ENCODE measurements around the gene KRTAP12-1.
"Not testable (repeated sequence)": the region's sequence is repeated elsewhere in the genome, so short reads cannot be mapped to it uniquely, and the experiment has no call there.

The KRTAP12-1 gene

GRCh38 chr21:44686843-44687561 is 5.0 kb upstream of the KRTAP12-1 start:
- Histone ChIP-seq H3K4me3 (replicated peaks; ENCODE audit: insufficient read depth, low read length) (no peak overlapping the region), H3K27ac (replicated peaks) (no peak overlapping the region), H3K27me3 (ENCODE audit: insufficient read depth, poor library complexity, severe bottlenecking) (no peaks in the 10 kb centered on the region)
- TF ChIP-seq SPI1 (IDR thresholded peaks at IDR 0.05; ENCODE audit: borderline replicate concordance, low read depth) (no peak), REST (IDR thresholded peaks at IDR 0.05; ENCODE audit: insufficient replicate concordance, low read depth) (no peak), POLR2AphosphoS5 (IDR thresholded peaks at IDR 0.05; ENCODE audit: low read depth) (no peak), GABPA (IDR thresholded peaks at IDR 0.05; ENCODE audit: low read depth) (no peak)
- TF ChIP-seq, protein P1, sequence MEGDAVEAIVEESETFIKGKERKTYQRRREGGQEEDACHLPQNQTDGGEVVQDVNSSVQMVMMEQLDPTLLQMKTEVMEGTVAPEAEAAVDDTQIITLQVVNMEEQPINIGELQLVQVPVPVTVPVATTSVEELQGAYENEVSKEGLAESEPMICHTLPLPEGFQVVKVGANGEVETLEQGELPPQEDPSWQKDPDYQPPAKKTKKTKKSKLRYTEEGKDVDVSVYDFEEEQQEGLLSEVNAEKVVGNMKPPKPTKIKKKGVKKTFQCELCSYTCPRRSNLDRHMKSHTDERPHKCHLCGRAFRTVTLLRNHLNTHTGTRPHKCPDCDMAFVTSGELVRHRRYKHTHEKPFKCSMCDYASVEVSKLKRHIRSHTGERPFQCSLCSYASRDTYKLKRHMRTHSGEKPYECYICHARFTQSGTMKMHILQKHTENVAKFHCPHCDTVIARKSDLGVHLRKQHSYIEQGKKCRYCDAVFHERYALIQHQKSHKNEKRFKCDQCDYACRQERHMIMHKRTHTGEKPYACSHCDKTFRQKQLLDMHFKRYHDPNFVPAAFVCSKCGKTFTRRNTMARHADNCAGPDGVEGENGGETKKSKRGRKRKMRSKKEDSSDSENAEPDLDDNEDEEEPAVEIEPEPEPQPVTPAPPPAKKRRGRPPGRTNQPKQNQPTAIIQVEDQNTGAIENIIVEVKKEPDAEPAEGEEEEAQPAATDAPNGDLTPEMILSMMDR (IDR thresholded peaks at IDR 0.05; ENCODE audit: insufficient read depth, low read length) = no peak
- no peak for DNase-seq (ENCODE audit: low read depth in 1 of 2, low spot score in 1 of 2)

- Histone ChIP-seq H3K27ac (replicated peaks) (no peak overlapping the region), H3K4me3 (replicated peaks; ENCODE audit: insufficient read depth, low read length) (no peak overlapping the region), H3K27me3 (ENCODE audit: insufficient read depth, poor library complexity, severe bottlenecking) (no peaks in the 10 kb centered on the region)
- TF ChIP-seq REST (IDR thresholded peaks at IDR 0.05; ENCODE audit: insufficient replicate concordance, low read depth) (no peak), SPI1 (IDR thresholded peaks at IDR 0.05; ENCODE audit: borderline replicate concordance, low read depth) (no peak), POLR2AphosphoS5 (IDR thresholded peaks at IDR 0.05; ENCODE audit: low read depth) (no peak), GABPA (IDR thresholded peaks at IDR 0.05; ENCODE audit: low read depth) (no peak)
- TF ChIP-seq, protein P1 (IDR thresholded peaks at IDR 0.05; ENCODE audit: insufficient read depth, low read length) = no peak
- no peak for DNase-seq (ENCODE audit: low read depth in 1 of 2, low spot score in 1 of 2)
Observed at GRCh38 chr21:44686000-44686781, 4.2 kb upstream of the KRTAP12-1 start.

GRCh38 chr21:44685050-44685449 is 3.1 kb upstream of the KRTAP12-1 start:
- not testable (repeated sequence) for H3K27ac ChIP-seq (replicated peaks); H3K27me3 ChIP-seq (ENCODE audit: insufficient read depth, poor library complexity, severe bottlenecking); DNase-seq (ENCODE audit: low read depth in 1 of 2, low spot score in 1 of 2); H3K4me3 ChIP-seq (replicated peaks; ENCODE audit: insufficient read depth, low read length)

- DNase-seq (ENCODE audit: low read depth in 1 of 2, low spot score in 1 of 2) = no peak
- Histone ChIP-seq H3K4me3 (replicated peaks; ENCODE audit: insufficient read depth, low read length) (no peak overlapping the region), H3K27me3 (ENCODE audit: insufficient read depth, poor library complexity, severe bottlenecking) (no peaks in the 10 kb centered on the region), H3K27ac (replicated peaks) (no peak overlapping the region)
- TF ChIP-seq REST (IDR thresholded peaks at IDR 0.05; ENCODE audit: insufficient replicate concordance, low read depth) (no peak), GABPA (IDR thresholded peaks at IDR 0.05; ENCODE audit: low read depth) (no peak), POLR2AphosphoS5 (IDR thresholded peaks at IDR 0.05; ENCODE audit: low read depth) (no peak), SPI1 (IDR thresholded peaks at IDR 0.05; ENCODE audit: borderline replicate concordance, low read depth) (no peak)
- TF ChIP-seq, protein P1 (IDR thresholded peaks at IDR 0.05; ENCODE audit: insufficient read depth, low read length) = no peak
Observed at GRCh38 chr21:44684483-44684882, 2.5 kb upstream of the KRTAP12-1 start.

Measured in HL-60 (cell line).